Activated B cell treated with CpG ODN at 0.5 μM for 24 hours (primary cell): Measurements from ENCODE around the gene P4HA3. TPM values are rescaled to one million over a fixed set of nuclear protein-coding genes. Genes with fewer than 3 reads are reported as not detected.

Experiments used
- ATAC-seq: fragments of 200-7000 bp; cut with Tn5 transposase; one replicate; pipeline ENCODE4 v1.10.0; 2021; ENCODE audit warnings: low read depth, mild to moderate bottlenecking, moderate library complexity
- CTCF ChIA-PET: fragments of 350-600 bp; sonication (Branson Sonifier 250); formaldehyde crosslinking; loops from one replicate; lab custom pipeline; 2021; ENCODE audit warnings: antibody characterized with exemption; lab: Charles Lee
- POLR2A ChIA-PET: fragments of 350-600 bp; sonication (Branson Sonifier 250); formaldehyde crosslinking; loops from one replicate; lab custom pipeline; 2021; ENCODE audit warnings: antibody characterized with exemption; lab: Charles Lee
- DNase-seq: peaks from one replicate; pipeline ENCODE4 v3.0.0; 2022
- H3K27ac Mint-ChIP-seq: one replicate; pipeline ENCODE4 v1.8.0; 2020; ENCODE audit warnings: mixed read lengths
- H3K27me3 Mint-ChIP-seq: one replicate; pipeline ENCODE4 v1.8.0; 2021; ENCODE audit warnings: mixed read lengths
- H3K36me3 Mint-ChIP-seq: one replicate; pipeline ENCODE4 v1.8.0; 2021; ENCODE audit warnings: low read depth, mixed read lengths
- H3K4me1 Mint-ChIP-seq: one replicate; pipeline ENCODE4 v1.8.0; 2021; ENCODE audit warnings: mixed read lengths
- H3K4me3 Mint-ChIP-seq: one replicate; pipeline ENCODE4 v1.8.0; 2020; ENCODE audit warnings: mild to moderate bottlenecking, mixed read lengths
- H3K9me3 Mint-ChIP-seq: one replicate; pipeline ENCODE4 v1.8.0; 2020; ENCODE audit warnings: mixed read lengths
- intact Hi-C: fragments of 100-400 bp; cut with micrococcal nuclease; formaldehyde crosslinking; loops from one replicate; pipeline ENCODE4 v1.15.1; 2024
- total RNA-seq: library from RNA; stranded (reverse); gene quantifications from 2 replicates; pipeline ENCODE4 v1.2.3, GENCODE V29; 2022
- TF ChIP-seq, protein P1 (sequence below): fragments of 200-600 bp; IDR thresholded peaks from one replicate; pipeline ENCODE4 v1.8.0; 2022; ENCODE audit warnings: antibody characterized with exemption, mild to moderate bottlenecking

P4HA3 gene
- total RNA-seq, 1 donor from 2014 or later = not detected

DNA sequence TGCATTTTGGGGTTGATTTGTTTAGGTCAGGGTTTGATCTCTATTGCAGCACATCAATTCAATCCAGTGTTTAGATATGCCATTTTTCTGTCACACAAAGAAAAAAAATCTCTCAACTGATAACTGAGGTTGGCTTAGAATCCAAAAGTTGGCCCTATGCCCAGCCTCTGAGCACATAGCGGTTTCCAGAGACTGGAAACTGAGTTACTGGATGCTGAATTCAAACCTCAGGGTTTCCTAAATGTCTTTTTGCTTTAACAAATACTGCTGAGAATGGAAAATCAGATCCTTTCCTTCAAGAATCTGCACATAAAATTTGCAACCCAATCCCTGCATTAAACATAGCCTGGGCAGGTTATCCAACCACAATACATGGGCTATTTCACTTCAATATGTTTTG, 4.0 kb downstream of the P4HA3 start:
- Mint-ChIP-seq H3K4me1 (peaks cover 13% of the 10 kb centered on the region), H3K36me3 (no peaks in the 10 kb centered on the region), H3K4me3 (no peak overlapping the region), H3K9me3 (no peaks in the 10 kb centered on the region), H3K27ac (no peak overlapping the region), H3K27me3 (peaks cover 41% of the 10 kb centered on the region)
- TF ChIP-seq, protein P1, sequence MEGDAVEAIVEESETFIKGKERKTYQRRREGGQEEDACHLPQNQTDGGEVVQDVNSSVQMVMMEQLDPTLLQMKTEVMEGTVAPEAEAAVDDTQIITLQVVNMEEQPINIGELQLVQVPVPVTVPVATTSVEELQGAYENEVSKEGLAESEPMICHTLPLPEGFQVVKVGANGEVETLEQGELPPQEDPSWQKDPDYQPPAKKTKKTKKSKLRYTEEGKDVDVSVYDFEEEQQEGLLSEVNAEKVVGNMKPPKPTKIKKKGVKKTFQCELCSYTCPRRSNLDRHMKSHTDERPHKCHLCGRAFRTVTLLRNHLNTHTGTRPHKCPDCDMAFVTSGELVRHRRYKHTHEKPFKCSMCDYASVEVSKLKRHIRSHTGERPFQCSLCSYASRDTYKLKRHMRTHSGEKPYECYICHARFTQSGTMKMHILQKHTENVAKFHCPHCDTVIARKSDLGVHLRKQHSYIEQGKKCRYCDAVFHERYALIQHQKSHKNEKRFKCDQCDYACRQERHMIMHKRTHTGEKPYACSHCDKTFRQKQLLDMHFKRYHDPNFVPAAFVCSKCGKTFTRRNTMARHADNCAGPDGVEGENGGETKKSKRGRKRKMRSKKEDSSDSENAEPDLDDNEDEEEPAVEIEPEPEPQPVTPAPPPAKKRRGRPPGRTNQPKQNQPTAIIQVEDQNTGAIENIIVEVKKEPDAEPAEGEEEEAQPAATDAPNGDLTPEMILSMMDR = no peak
- ATAC-seq = no peak
- ChIA-PET POLR2A (no interaction called here), CTCF (no interaction called here)
- no peak for DNase-seq
- intact Hi-C loops = no loop called here

DNA sequence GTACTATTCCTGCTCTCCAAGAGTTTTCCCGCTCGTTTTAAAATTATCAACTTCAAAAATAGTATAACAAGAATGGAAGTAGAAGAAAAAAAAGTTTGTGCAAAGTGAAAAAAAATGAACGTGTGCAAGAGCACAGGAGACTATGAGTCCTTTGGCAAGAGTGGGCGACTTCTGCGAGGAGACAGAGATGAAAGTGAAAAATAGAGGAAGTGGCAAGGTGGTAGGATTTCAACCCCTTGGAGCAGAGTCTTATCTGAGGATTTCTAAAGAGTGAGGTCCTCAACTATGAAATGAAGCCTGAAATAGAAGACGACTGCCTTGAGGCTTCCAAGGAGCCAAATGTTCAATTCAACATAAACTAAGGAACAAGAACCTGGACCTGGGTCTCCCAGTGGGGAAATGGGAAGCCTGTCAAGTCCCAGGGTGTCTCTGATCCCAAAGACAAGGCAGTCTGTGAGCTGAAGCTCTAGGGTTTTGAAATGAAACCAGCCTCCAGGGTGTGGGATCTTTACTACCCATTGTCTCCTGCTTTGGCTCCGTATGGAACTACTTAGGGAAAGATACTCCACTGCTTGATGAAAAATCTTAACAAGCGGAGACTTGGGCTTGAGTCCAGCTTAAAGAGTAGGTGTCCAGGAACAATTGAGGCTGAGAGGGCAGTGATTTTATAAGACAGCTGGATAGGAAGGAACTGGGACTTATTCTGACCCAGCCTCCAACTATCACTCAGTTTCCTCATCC, 4.8 kb downstream of the P4HA3 start:
- POLR2A ChIA-PET = no interaction called here
- no peak for ATAC-seq
- TF ChIP-seq, protein P1 = no peak
- Mint-ChIP-seq H3K27ac (no peak overlapping the region), H3K27me3 (peaks cover 34% of the 10 kb centered on the region), H3K9me3 (no peaks in the 10 kb centered on the region), H3K4me3 (no peak overlapping the region), H3K36me3 (no peaks in the 10 kb centered on the region), H3K4me1 (peaks cover 10% of the 10 kb centered on the region)
- CTCF ChIA-PET = no interaction called here
- DNase-seq = no peak
- intact Hi-C loops = no loop called here

DNA sequence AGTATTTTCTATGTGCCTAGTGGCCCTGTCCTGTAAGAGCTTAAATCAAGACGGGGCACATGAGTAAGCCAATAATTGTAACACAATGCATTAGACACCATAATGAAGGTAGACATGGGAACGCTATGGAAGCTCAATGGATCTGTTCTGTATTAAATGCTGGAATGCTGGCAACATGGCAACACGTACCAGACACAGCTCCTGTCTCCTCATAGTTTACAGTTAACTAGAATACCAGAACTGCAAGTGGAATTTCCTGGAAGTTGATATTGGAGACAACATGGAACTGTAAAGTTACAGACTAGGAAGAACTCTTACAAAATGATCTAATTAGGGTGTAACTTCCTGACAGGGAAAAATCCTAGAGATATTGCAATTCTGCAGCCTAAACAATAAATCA, 12.4 kb downstream of the P4HA3 start:
- no peaks in the 10 kb centered on the region for H3K36me3 Mint-ChIP-seq
- intact Hi-C loops = no loop called here
- ChIA-PET CTCF (no interaction called here), POLR2A (no interaction called here)
- no peak overlapping the region for H3K27ac Mint-ChIP-seq
- DNase-seq = no peak
- TF ChIP-seq, protein P1 = no peak
- no peak overlapping the region for H3K4me3 Mint-ChIP-seq
- H3K9me3 Mint-ChIP-seq = no peaks in the 10 kb centered on the region
- H3K4me1 Mint-ChIP-seq = no peaks in the 10 kb centered on the region
- no peak for ATAC-seq
- H3K27me3 Mint-ChIP-seq = peaks cover 11% of the 10 kb centered on the region

DNA sequence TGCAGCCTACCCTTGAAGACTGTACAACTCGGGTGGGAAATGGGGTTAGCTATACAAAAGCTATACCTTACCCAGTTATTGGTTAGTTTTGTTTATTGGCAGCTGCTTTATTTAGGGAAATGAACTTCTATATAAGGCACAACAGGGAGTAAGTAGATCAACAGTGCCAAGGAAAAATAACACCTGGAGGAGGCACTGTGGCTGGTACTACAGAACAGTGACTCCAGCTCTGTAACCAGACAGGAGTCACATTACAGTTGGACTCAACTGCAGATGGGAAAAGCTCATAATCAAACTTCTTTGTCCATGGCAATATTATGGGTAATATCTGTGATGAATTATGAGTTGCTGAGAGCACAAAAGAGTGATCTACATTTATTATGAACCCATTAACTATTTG, 14.0 kb downstream of the P4HA3 start:
- ChIA-PET CTCF (no interaction called here), POLR2A (no interaction called here)
- TF ChIP-seq, protein P1 = no peak
- no peaks in the 10 kb centered on the region for H3K4me1 Mint-ChIP-seq
- peaks cover 13% of the 10 kb centered on the region for H3K27me3 Mint-ChIP-seq
- H3K4me3 Mint-ChIP-seq = no peak overlapping the region
- no peaks in the 10 kb centered on the region for H3K36me3 Mint-ChIP-seq
- DNase-seq (no peak), ATAC-seq (no peak)
- H3K27ac Mint-ChIP-seq = no peak overlapping the region
- no peaks in the 10 kb centered on the region for H3K9me3 Mint-ChIP-seq
- intact Hi-C loops = no loop called here

GRCh38 chr11:74288911-74289310, 22.5 kb downstream of the P4HA3 start:
- Mint-ChIP-seq H3K4me1 (no peaks in the 10 kb centered on the region), H3K4me3 (no peak overlapping the region), H3K9me3 (peaks cover 3% of the 10 kb centered on the region), H3K27me3 (peaks cover 12% of the 10 kb centered on the region), H3K27ac (no peak overlapping the region), H3K36me3 (no peaks in the 10 kb centered on the region)
- DNase-seq = no peak
- ChIA-PET CTCF (no interaction called here), POLR2A (interaction anchor here (0.7 kb wide), 1 partner anchor 717 kb away, joined by 3 read pairs; no protein-coding TSS in a partner anchor)
- no peak for ATAC-seq
- intact Hi-C loops = no loop called here
- TF ChIP-seq, protein P1 = no peak
